PFSK-1 (cell line): ENCODE data around the gene DACT3.

Experiments used
- FOXP2 ChIP-seq: optimal IDR thresholded peaks from 2 replicates; pipeline ENCODE3; 2011; ENCODE audit warnings: borderline replicate concordance, control low read depth, inconsistent platforms; ENCODE audit not compliant: insufficient read depth; ENCODE audit errors: extremely low read length, extremely low read depth
- POLR2AphosphoS5 ChIP-seq: IDR thresholded peaks from 2 replicates; pipeline ENCODE4 v1.6.1; 2012; ENCODE audit warnings: low read depth, mild to moderate bottlenecking, control low read depth, low read length, moderate library complexity
- REST ChIP-seq, 2 experiments: IDR thresholded peaks; 2 replicates each; pipeline versions ENCODE4 v1.6.1 to v1.8.0; 2011 to 2012; ENCODE audit warnings: low read depth in 2 of 2, low read length in 2 of 2, control low read depth in 1 of 2, inconsistent platforms in 1 of 2, mild to moderate bottlenecking in 1 of 2, moderate library complexity in 1 of 2; ENCODE audit not compliant: insufficient read depth in 1 of 2
- SIN3A ChIP-seq: IDR thresholded peaks from 2 replicates; pipeline ENCODE4 v1.6.1; 2012; ENCODE audit warnings: mild to moderate bottlenecking, low read length, moderate library complexity, borderline replicate concordance; ENCODE audit not compliant: insufficient read depth
- TAF1 ChIP-seq: IDR thresholded peaks from 2 replicates; pipeline ENCODE4 v1.6.1; 2012; ENCODE audit warnings: low read length, control low read depth, borderline replicate concordance; ENCODE audit not compliant: insufficient read depth

The DACT3 gene

GRCh38 chr19:46620716-46621115 is 40.3 kb downstream of the DACT3 start:
- TF ChIP-seq REST (IDR thresholded peaks at IDR 0.05; ENCODE audit: insufficient read depth in 1 of 2, low read depth in 2 of 2, low read length in 2 of 2) (no peak), POLR2AphosphoS5 (no peak), FOXP2 (no peak), TAF1 (no peak), SIN3A (no peak)

- TF ChIP-seq TAF1 = no peak
Measured at GRCh38 chr19:46620267-46620666, 40.7 kb downstream of the DACT3 start.

- no peak for TF ChIP-seq REST (IDR thresholded peaks at IDR 0.05; ENCODE audit: insufficient read depth in 1 of 2, low read depth in 2 of 2, low read length in 2 of 2)
- no peak for TF ChIP-seq POLR2AphosphoS5
- TF ChIP-seq FOXP2 = no peak
- TF ChIP-seq SIN3A = no peak
- TF ChIP-seq TAF1 = no peak
Measured at GRCh38 chr19:46618670-46619231, 42.2 kb downstream of the DACT3 start.

GRCh38 chr19:46617601-46618000 is 43.4 kb downstream of the DACT3 start:
- TF ChIP-seq POLR2AphosphoS5 = no peak
- no peak for TF ChIP-seq TAF1
- TF ChIP-seq FOXP2 = no peak
- no peak for TF ChIP-seq SIN3A
- no peak for TF ChIP-seq REST (IDR thresholded peaks at IDR 0.05; ENCODE audit: insufficient read depth in 1 of 2, low read depth in 2 of 2, low read length in 2 of 2)

- TF ChIP-seq POLR2AphosphoS5 (no peak), FOXP2 (no peak), TAF1 (no peak), SIN3A (no peak), REST (IDR thresholded peaks at IDR 0.05; ENCODE audit: insufficient read depth in 1 of 2, low read depth in 2 of 2, low read length in 2 of 2) (no peak)
Measured at GRCh38 chr19:46616631-46617322, 44.2 kb downstream of the DACT3 start.

GRCh38 chr19:46615966-46616365 is 45.0 kb downstream of the DACT3 start:
- TF ChIP-seq POLR2AphosphoS5 (no peak), TAF1 (no peak), REST (IDR thresholded peaks at IDR 0.05; ENCODE audit: insufficient read depth in 1 of 2, low read depth in 2 of 2, low read length in 2 of 2) (no peak), SIN3A (no peak), FOXP2 (no peak)
